WTC11 (cell line): ENCODE data around the gene NDUFC2.

Experiments
- ATF3 ChIP-seq: sonication (generic); formaldehyde crosslinking; conservative IDR thresholded peaks from 2 replicates; pipeline ENCODE4 v1.8.1; 2022; ENCODE audit warnings: mild to moderate bottlenecking, missing genetic modification reagents
- CBFB ChIP-seq: sonication (generic); formaldehyde crosslinking; IDR thresholded peaks from 2 replicates; pipeline ENCODE4 v1.8.1; 2022; ENCODE audit warnings: mild to moderate bottlenecking, low read depth, missing genetic modification reagents
- CTCF ChIP-seq: fragments of 200-600 bp; IDR thresholded peaks from 2 replicates; pipeline ENCODE4 v1.8.0; 2022; ENCODE audit warnings: antibody characterized with exemption
- ESRRA ChIP-seq: sonication (generic); formaldehyde crosslinking; IDR thresholded peaks from 2 replicates; pipeline ENCODE4 v1.8.1; 2022; ENCODE audit warnings: mild to moderate bottlenecking, missing genetic modification reagents, borderline replicate concordance
- FOXJ3 ChIP-seq: sonication (generic); formaldehyde crosslinking; IDR thresholded peaks from 2 replicates; pipeline ENCODE4 v1.9.0; 2021; ENCODE audit warnings: missing genetic modification reagents, mild to moderate bottlenecking, borderline replicate concordance
- FOXK1 ChIP-seq: sonication (generic); formaldehyde crosslinking; IDR thresholded peaks from 2 replicates; pipeline ENCODE4 v1.8.0; 2022; ENCODE audit warnings: mild to moderate bottlenecking, moderate library complexity, missing genetic modification reagents
- JAZF1 ChIP-seq: fragments of 250-450 bp; sonication (Bioruptor Pico); IDR thresholded peaks from 2 replicates; pipeline ENCODE4 v1.9.0; 2021; ENCODE audit warnings: moderate library complexity, mild to moderate bottlenecking, inconsistent platforms
- NR3C1 ChIP-seq: sonication (generic); formaldehyde crosslinking; conservative IDR thresholded peaks from 2 replicates; pipeline ENCODE4 v1.8.1; 2023; ENCODE audit warnings: low read depth, mild to moderate bottlenecking, missing genetic modification reagents
- PRDM15 ChIP-seq: sonication (generic); formaldehyde crosslinking; IDR thresholded peaks from 2 replicates; pipeline ENCODE4 v1.8.0; 2022; ENCODE audit warnings: missing genetic modification reagents
- PREB ChIP-seq: sonication (generic); formaldehyde crosslinking; IDR thresholded peaks from 2 replicates; pipeline ENCODE4 v1.8.1; 2022; ENCODE audit warnings: mild to moderate bottlenecking, missing genetic modification reagents, moderate library complexity, borderline replicate concordance
- STAT6 ChIP-seq: sonication (generic); formaldehyde crosslinking; conservative IDR thresholded peaks from 2 replicates; pipeline ENCODE4 v1.8.1; 2023; ENCODE audit warnings: mild to moderate bottlenecking, low read depth, missing genetic modification reagents, moderate library complexity
- USF2 ChIP-seq: sonication (generic); formaldehyde crosslinking; IDR thresholded peaks from 2 replicates; pipeline ENCODE4 v1.8.1; 2023; ENCODE audit warnings: mild to moderate bottlenecking, missing genetic modification reagents, moderate library complexity
- ZBTB21 ChIP-seq: sonication (generic); formaldehyde crosslinking; IDR thresholded peaks from 2 replicates; pipeline ENCODE4 v1.8.1; 2023; ENCODE audit warnings: mild to moderate bottlenecking, missing genetic modification reagents, borderline replicate concordance
- ZBTB43 ChIP-seq: sonication (generic); formaldehyde crosslinking; IDR thresholded peaks from 2 replicates; pipeline ENCODE4 v1.8.1; 2023; ENCODE audit warnings: mild to moderate bottlenecking, missing genetic modification reagents

- no peak for TF ChIP-seq PREB (CRISPR knock-in tag)
- TF ChIP-seq JAZF1, result no peak
- TF ChIP-seq ESRRA (CRISPR knock-in tag), result no peak
- TF ChIP-seq ZBTB43 (CRISPR knock-in tag), result no peak
- TF ChIP-seq CTCF, result no peak
- TF ChIP-seq ZBTB21 (CRISPR knock-in tag), result no peak
- no peak for TF ChIP-seq FOXJ3
- TF ChIP-seq NR3C1 (CRISPR knock-in tag), result no peak
- TF ChIP-seq CBFB (CRISPR knock-in tag), result no peak
- TF ChIP-seq ATF3 (CRISPR knock-in tag), result no peak
- no peak for TF ChIP-seq PRDM15 (CRISPR knock-in tag)
- TF ChIP-seq FOXK1 (CRISPR knock-in tag), result no peak
- TF ChIP-seq USF2 (CRISPR knock-in tag), result no peak
- no peak for TF ChIP-seq STAT6 (CRISPR knock-in tag)
Observed at GRCh38 chr11:78048561-78048960, 31.1 kb downstream of the NDUFC2 start.
